Spinal cord (tissue), 10 donors: Measurements from ENCODE around the gene SIN3B. TPM values are rescaled to one million over a fixed set of nuclear protein-coding genes. Genes with fewer than 3 reads are reported as not detected.

Experiments
- DNase-seq, 6 donors: peaks; one replicate each; pipeline versions ENCODE4 v3.0.0 to v3.0.0-alpha.2; 2013 to 2015; ENCODE audit warnings: low spot score in 6 of 6, low read depth in 4 of 6
- H3K27ac ChIP-seq: one replicate; pipeline ENCODE4 v1.5.1; 2013; ENCODE audit warnings: low read depth, low read length, control low read depth
- H3K27me3 ChIP-seq: one replicate; pipeline ENCODE4 v1.6.1; 2013; ENCODE audit warnings: low read length; ENCODE audit not compliant: control insufficient read depth, insufficient read depth
- H3K36me3 ChIP-seq: one replicate; pipeline ENCODE4 v1.6.1; 2013; ENCODE audit warnings: low read length; ENCODE audit not compliant: control insufficient read depth, insufficient read depth
- H3K4me1 ChIP-seq: one replicate; pipeline ENCODE4 v1.6.1; 2013; ENCODE audit warnings: low read length; ENCODE audit not compliant: control insufficient read depth, insufficient read depth
- H3K4me3 ChIP-seq: one replicate; pipeline ENCODE4 v1.5.1; 2013; ENCODE audit warnings: low read depth, low read length, control low read depth
- H3K9me3 ChIP-seq: one replicate; pipeline ENCODE4 v1.6.1; 2013; ENCODE audit warnings: low read length; ENCODE audit not compliant: control insufficient read depth, insufficient read depth
- WGBS: methylation state at CpG from one replicate; pipeline ENCODE4 v1.1.5; 2013; ENCODE audit warnings: missing lambda C conversion rate; ENCODE audit not compliant: insufficient coverage; 5-methylcytosine and 5-hydroxymethylcytosine counted together
- polyA plus RNA-seq, 2 donors: library from polyadenylated mRNA; unstranded; fragments of 120-200 nt; gene quantifications; one replicate each; pipeline ENCODE4 v1.2.1, GENCODE V29; 2013; ENCODE audit not compliant: insufficient read length in 2 of 2
- total RNA-seq, 2 donors: library from RNA; depleted of rRNA in 1 of 2; stranded (reverse); fragments of 120-200 nt in 1 of 2; fragments of >200 nt in 1 of 2; gene quantifications; one replicate each; pipeline versions ENCODE4 v1.2.3 to v1.2.4, GENCODE V29; 2013 to 2014
- donor health status: healthy.

Gene SIN3B
- total and polyA plus RNA-seq, 4 donors: 33.5 to 106 (median 62.1) TPM

GRCh38 chr19:16880884-16881554 lies 51.8 kb downstream of the SIN3B start:
- no peak for DNase-seq
- H3K27me3 ChIP-seq: no peaks in the 10 kb centered on the region
- 90% methylated on average over 7 of the region's 8 CpGs for WGBS
- no peaks in the 10 kb centered on the region for H3K4me1 ChIP-seq
- no peak overlapping the region for H3K4me3 ChIP-seq
- no peak overlapping the region for H3K27ac ChIP-seq
- peaks cover 53% of the 10 kb centered on the region for H3K36me3 ChIP-seq
- no peaks in the 10 kb centered on the region for H3K9me3 ChIP-seq

GRCh38 chr19:16882146-16882545 lies 52.9 kb downstream of the SIN3B start:
- H3K27me3 ChIP-seq: no peaks in the 10 kb centered on the region
- no peak overlapping the region for H3K4me3 ChIP-seq
- H3K27ac ChIP-seq: no peak overlapping the region
- peaks cover 42% of the 10 kb centered on the region for H3K36me3 ChIP-seq
- no CpG with 5 or more reads among the region's 3 CpGs for WGBS
- no peaks in the 10 kb centered on the region for H3K9me3 ChIP-seq
- H3K4me1 ChIP-seq: no peaks in the 10 kb centered on the region
- DNase-seq: no peak

- WGBS: 94% methylated on average over 3 of the region's 3 CpGs
- Histone ChIP-seq H3K27ac (no peak overlapping the region), H3K4me1 (peaks cover 3% of the 10 kb centered on the region), H3K27me3 (no peaks in the 10 kb centered on the region), H3K9me3 (no peaks in the 10 kb centered on the region), H3K4me3 (no peak overlapping the region), H3K36me3 (peaks cover 28% of the 10 kb centered on the region)
- DNase-seq: no peak
Measured at GRCh38 chr19:16883522-16883921, 54.3 kb downstream of the SIN3B start.

- no peaks in the 10 kb centered on the region for H3K27me3 ChIP-seq
- no peak for DNase-seq
- H3K4me1 ChIP-seq: peaks cover 9% of the 10 kb centered on the region
- H3K27ac ChIP-seq: no peak overlapping the region
- H3K36me3 ChIP-seq: peaks cover 12% of the 10 kb centered on the region
- no peak overlapping the region for H3K4me3 ChIP-seq
- H3K9me3 ChIP-seq: no peaks in the 10 kb centered on the region
- 73% methylated on average over 2 of the region's 5 CpGs for WGBS
Measured at GRCh38 chr19:16885166-16885565, 56.0 kb downstream of the SIN3B start.

GRCh38 chr19:16886305-16886880 lies 57.2 kb downstream of the SIN3B start:
- WGBS: 76% methylated on average over 15 of the region's 20 CpGs

GRCh38 chr19:16887353-16888265 lies 58.4 kb downstream of the SIN3B start:
- Histone ChIP-seq H3K27me3 (no peaks in the 10 kb centered on the region), H3K4me3 (no peak overlapping the region), H3K27ac (no peak overlapping the region), H3K36me3 (peaks cover 2% of the 10 kb centered on the region), H3K4me1 (peaks cover 9% of the 10 kb centered on the region), H3K9me3 (no peaks in the 10 kb centered on the region)
- DNase-seq: no peak
- WGBS: 59% methylated on average over 11 of the region's 17 CpGs

More at GRCh38 chr19:16886305-16886880, 57.2 kb downstream of the SIN3B start:
- H3K4me3 ChIP-seq: no peak overlapping the region
- no peaks in the 10 kb centered on the region for H3K27me3 ChIP-seq
- no peaks in the 10 kb centered on the region for H3K9me3 ChIP-seq
- H3K36me3 ChIP-seq: peaks cover 2% of the 10 kb centered on the region
- peaks cover 9% of the 10 kb centered on the region for H3K4me1 ChIP-seq
- H3K27ac ChIP-seq: no peak overlapping the region
- no peak for DNase-seq

GRCh38 chr19:16888629-16889365 lies 59.6 kb downstream of the SIN3B start, which contains the start of gene F2RL3:
TSS of gene F2RL3 (plus strand) at chr19:16888999. CDS start at chr19:16889190, 191 bp downstream.
- H3K27me3 ChIP-seq: no peaks in the 10 kb centered on the region
- WGBS: 61% methylated on average over 26 of the region's 31 CpGs
- H3K4me3 ChIP-seq: no peak within 1 kb of the TSS
- H3K9me3 ChIP-seq: no peaks in the 10 kb centered on the region
- H3K4me1 ChIP-seq: peaks cover 9% of the 10 kb centered on the region
- H3K27ac ChIP-seq: no peak within 1 kb of the TSS
- H3K36me3 ChIP-seq: peaks cover 11% of the 10 kb centered on the region
- no peak for DNase-seq

GRCh38 chr19:16889366-16889882 lies 60.2 kb downstream of the SIN3B start:
- DNase-seq: no peak
- WGBS: 77% methylated on average over 22 of the region's 22 CpGs
- peaks cover 14% of the 10 kb centered on the region for H3K4me1 ChIP-seq
- H3K9me3 ChIP-seq: no peaks in the 10 kb centered on the region
- no peak overlapping the region for H3K4me3 ChIP-seq
- peaks cover 11% of the 10 kb centered on the region for H3K36me3 ChIP-seq
- H3K27me3 ChIP-seq: no peaks in the 10 kb centered on the region
- H3K27ac ChIP-seq: no peak overlapping the region

- H3K27me3 ChIP-seq: no peaks in the 10 kb centered on the region
- no peak overlapping the region for H3K27ac ChIP-seq
- H3K36me3 ChIP-seq: peaks cover 11% of the 10 kb centered on the region
- peaks cover 16% of the 10 kb centered on the region for H3K4me1 ChIP-seq
- WGBS: 95% methylated on average over 48 of the region's 48 CpGs
- no peaks in the 10 kb centered on the region for H3K9me3 ChIP-seq
- H3K4me3 ChIP-seq: no peak overlapping the region
- no peak for DNase-seq
Measured at GRCh38 chr19:16889883-16890460, 60.8 kb downstream of the SIN3B start.
